Trophoblast cell (in vitro differentiated cells and primary cell): ENCODE results near the gene LUM.
A peak's percentile ranks its signal among the peaks of the same experiment; 100 is the strongest.

Experiments
- DNase-seq, 2 donors: peaks; one replicate each; pipeline ENCODE4 v3.0.0-alpha.2; 2016
- H2AFZ ChIP-seq: 2 replicates; pipeline ENCODE4 v1.6.1; 2013; ENCODE audit warnings: low read length, moderate library complexity, mild to moderate bottlenecking; ENCODE audit not compliant: insufficient read depth, poor library complexity
- H2AK5ac ChIP-seq: 2 replicates; pipeline ENCODE4 v1.6.1; 2013; ENCODE audit warnings: mild to moderate bottlenecking, low read length
- H2BK120ac ChIP-seq: 2 replicates; pipeline ENCODE4 v1.6.1; 2013; ENCODE audit warnings: low read length, mild to moderate bottlenecking, moderate library complexity; ENCODE audit not compliant: insufficient read depth, poor library complexity
- H2BK12ac ChIP-seq: 2 replicates; pipeline ENCODE4 v1.6.1; 2013; ENCODE audit warnings: mild to moderate bottlenecking, low read length, moderate library complexity
- H2BK5ac ChIP-seq: 2 replicates; pipeline ENCODE4 v1.6.1; 2013; ENCODE audit warnings: low read length, low read depth, moderate library complexity, mild to moderate bottlenecking; ENCODE audit not compliant: poor library complexity
- H3K14ac ChIP-seq: 2 replicates; pipeline ENCODE4 v1.6.1; 2013; ENCODE audit warnings: mild to moderate bottlenecking, low read length
- H3K18ac ChIP-seq: 2 replicates; pipeline ENCODE4 v1.6.1; 2013; ENCODE audit warnings: mild to moderate bottlenecking, low read length
- H3K23ac ChIP-seq: 2 replicates; pipeline ENCODE4 v1.6.1; 2013; ENCODE audit warnings: low read length
- H3K27ac ChIP-seq: 2 replicates; pipeline ENCODE4 v1.5.1; 2013; ENCODE audit warnings: low read depth, mild to moderate bottlenecking, inconsistent platforms, low read length, moderate library complexity
- H3K27me3 ChIP-seq: 2 replicates; pipeline ENCODE4 v1.6.1; 2013; ENCODE audit warnings: inconsistent platforms, mild to moderate bottlenecking, low read length, moderate library complexity; ENCODE audit not compliant: insufficient read depth
- H3K36me3 ChIP-seq, 2 experiments: 1 replicate in 1 of 2; 2 replicates in 1 of 2; pipeline ENCODE4 v1.6.1; 2013; ENCODE audit warnings: low read length in 2 of 2, mild to moderate bottlenecking in 2 of 2, moderate library complexity in 1 of 2; ENCODE audit not compliant: insufficient read depth in 2 of 2, control insufficient read depth in 1 of 2
- H3K4ac ChIP-seq: 2 replicates; pipeline ENCODE4 v1.6.1; 2013; ENCODE audit warnings: low read depth, mild to moderate bottlenecking, low read length, moderate library complexity
- H3K4me1 ChIP-seq, 2 experiments: 1 replicate in 1 of 2; 2 replicates in 1 of 2; pipeline ENCODE4 v1.6.1; 2013; ENCODE audit warnings: low read length in 2 of 2, mild to moderate bottlenecking in 2 of 2, moderate library complexity in 1 of 2; ENCODE audit not compliant: insufficient read depth in 2 of 2, control insufficient read depth in 1 of 2
- H3K4me2 ChIP-seq: 2 replicates; pipeline ENCODE4 v1.6.1; 2013; ENCODE audit warnings: inconsistent platforms, mild to moderate bottlenecking, low read length, moderate library complexity
- H3K4me3 ChIP-seq: 2 replicates; pipeline ENCODE4 v1.5.1; 2013; ENCODE audit warnings: mild to moderate bottlenecking, low read depth, low read length, inconsistent platforms
- H3K79me1 ChIP-seq: one replicate; pipeline ENCODE4 v1.6.1; 2013; ENCODE audit warnings: low read length
- H3K79me2 ChIP-seq: 2 replicates; pipeline ENCODE4 v1.6.1; 2013; ENCODE audit warnings: low read length, mild to moderate bottlenecking; ENCODE audit not compliant: control insufficient read depth, insufficient read depth, poor library complexity
- H3K9ac ChIP-seq: 2 replicates; pipeline ENCODE4 v1.6.1; 2013; ENCODE audit warnings: mild to moderate bottlenecking, low read length
- H3K9me3 ChIP-seq: 2 replicates; pipeline ENCODE4 v1.6.1; 2013; ENCODE audit warnings: low read depth, mild to moderate bottlenecking, control low read depth, inconsistent platforms, low read length; ENCODE audit not compliant: insufficient read depth
- H4K12ac ChIP-seq: 2 replicates; pipeline ENCODE4 v1.6.1; 2013; ENCODE audit warnings: low read depth, mild to moderate bottlenecking, low read length, moderate library complexity
- H4K8ac ChIP-seq: 2 replicates; pipeline ENCODE4 v1.6.1; 2013; ENCODE audit warnings: low read depth, mild to moderate bottlenecking, low read length, moderate library complexity
- H4K91ac ChIP-seq: one replicate; pipeline ENCODE4 v1.6.1; 2013; ENCODE audit warnings: low read depth, mild to moderate bottlenecking, low read length, moderate library complexity
- WGBS: extraction: QIAGEN DNeasy Blood & Tissue Kit; methylation state at CpG from one replicate; pipeline ENCODE4 v1.1.7; 2013; ENCODE audit warnings: missing lambda C conversion rate; ENCODE audit not compliant: insufficient read length, insufficient coverage; ENCODE audit errors: extremely low coverage; 5-methylcytosine and 5-hydroxymethylcytosine counted together

LUM gene

DNA sequence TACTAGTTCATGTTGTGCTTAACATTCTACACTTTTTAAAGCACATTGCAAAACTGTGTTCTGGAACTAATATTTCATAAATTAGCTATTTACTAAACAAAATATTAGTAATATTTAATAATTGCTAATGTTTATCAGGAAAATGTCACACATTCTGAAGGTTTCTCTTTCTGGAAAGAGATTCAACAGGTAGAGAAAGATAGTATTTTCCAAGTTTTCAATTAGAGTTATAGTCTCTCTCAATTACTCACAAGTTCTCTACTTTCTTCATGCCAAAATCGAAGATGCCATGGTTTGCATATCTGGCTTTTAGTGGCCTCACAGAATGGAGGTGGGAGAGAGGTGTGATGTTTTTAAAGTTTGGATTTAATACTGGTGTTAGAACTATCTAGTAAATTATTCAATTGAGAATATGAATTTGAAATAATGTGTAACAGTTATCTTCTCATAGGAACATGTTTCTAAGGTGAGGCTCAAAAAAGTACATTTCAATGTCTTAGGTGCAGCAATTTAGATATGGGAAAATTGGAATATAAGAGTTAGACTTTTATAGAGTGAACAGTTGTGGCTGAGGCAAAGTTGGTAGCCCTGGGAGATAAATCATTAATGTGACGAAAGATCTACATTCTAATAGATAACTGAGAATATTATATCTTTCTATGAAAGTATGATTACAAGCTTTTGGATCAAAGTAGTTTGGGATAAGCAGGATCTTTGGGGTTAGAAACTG lies 1.5 kb downstream of the LUM start:
- DNase-seq = no peak
- no peak overlapping the region for H4K12ac ChIP-seq
- H3K18ac ChIP-seq = no peak overlapping the region
- H3K4me3 ChIP-seq = no peak overlapping the region
- no peaks in the 10 kb centered on the region for H3K9me3 ChIP-seq
- no peak overlapping the region for H4K91ac ChIP-seq
- H3K9ac ChIP-seq = no peak overlapping the region
- no peak overlapping the region for H2BK12ac ChIP-seq
- WGBS = no CpG with 5 or more reads among the region's 2 CpGs
- H3K4ac ChIP-seq = no peak overlapping the region
- H2BK120ac ChIP-seq = no peak overlapping the region
- no peak overlapping the region for H3K23ac ChIP-seq
- peaks cover 4% of the 10 kb centered on the region for H3K79me2 ChIP-seq
- H3K79me1 ChIP-seq = peaks cover 10% of the 10 kb centered on the region
- no peak overlapping the region for H3K14ac ChIP-seq
- peaks cover 7 to 8% of the 10 kb centered on the region in 2 experiments for H3K36me3 ChIP-seq
- no peak overlapping the region for H2AK5ac ChIP-seq
- peak overlapping the region; percentile 86 for H3K27ac ChIP-seq
- peak overlapping the region; percentile 65 for H3K4me2 ChIP-seq
- H4K8ac ChIP-seq = no peak overlapping the region
- H2BK5ac ChIP-seq = no peak overlapping the region
- no peaks in the 10 kb centered on the region for H3K27me3 ChIP-seq
- no peak overlapping the region for H2AFZ ChIP-seq
- H3K4me1 ChIP-seq = peaks cover 3 to 14% of the 10 kb centered on the region in 2 experiments

DNA sequence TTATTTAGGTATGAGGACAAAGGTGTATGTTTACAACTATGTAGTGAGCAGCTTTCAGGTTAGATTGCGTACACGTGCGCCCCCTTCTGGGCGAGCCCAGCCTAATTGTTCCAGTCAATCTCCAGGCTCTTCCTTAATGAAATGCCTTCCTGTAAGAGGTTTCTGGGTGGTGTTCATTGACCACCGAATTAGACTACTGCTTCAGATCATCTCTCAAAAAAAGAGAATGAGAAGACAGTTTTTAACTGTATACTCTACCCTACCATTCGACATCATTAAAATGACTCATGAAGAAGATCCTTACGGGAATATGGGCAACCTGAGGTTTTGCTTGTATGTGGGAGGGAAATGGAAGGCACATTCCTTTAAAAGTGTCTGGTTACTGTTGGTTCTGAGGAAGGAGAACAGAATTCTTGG lies 2.1 kb downstream of the LUM start:
- Histone ChIP-seq H3K4me2 (peak overlapping the region; percentile 14), H4K12ac (no peak overlapping the region), H4K8ac (no peak overlapping the region), H3K9me3 (no peaks in the 10 kb centered on the region), H3K14ac (no peak overlapping the region), H3K23ac (no peak overlapping the region), H3K79me2 (peaks cover 4% of the 10 kb centered on the region), H3K9ac (no peak overlapping the region), H3K27me3 (no peaks in the 10 kb centered on the region), H3K79me1 (peaks cover 10% of the 10 kb centered on the region), H2AFZ (no peak overlapping the region), H3K18ac (no peak overlapping the region), H3K4me3 (no peak overlapping the region), H2BK12ac (no peak overlapping the region), H2AK5ac (no peak overlapping the region), H2BK5ac (no peak overlapping the region), H3K36me3 (peaks cover 7 to 8% of the 10 kb centered on the region in 2 experiments), H3K4ac (no peak overlapping the region), H3K27ac (peak overlapping the region; percentile 86), H3K4me1 (peaks cover 3 to 14% of the 10 kb centered on the region in 2 experiments), H4K91ac (no peak overlapping the region), H2BK120ac (no peak overlapping the region)
- no CpG with 5 or more reads among the region's 7 CpGs for WGBS
- peak; percentile 71 to 88 for DNase-seq

GRCh38 chr12:91108196-91108755 lies 3.0 kb downstream of the LUM start:
- Histone ChIP-seq H2BK12ac (no peak overlapping the region), H3K27me3 (no peaks in the 10 kb centered on the region), H3K4me1 (peaks cover 3 to 12% of the 10 kb centered on the region in 2 experiments), H3K36me3 (peaks cover 7 to 9% of the 10 kb centered on the region in 2 experiments), H2AK5ac (no peak overlapping the region), H3K4me2 (peak overlapping the region; percentile 32), H3K18ac (no peak overlapping the region), H2BK120ac (no peak overlapping the region), H2AFZ (no peak overlapping the region), H3K14ac (no peak overlapping the region), H3K4ac (no peak overlapping the region), H3K27ac (peak overlapping the region; percentile 96), H2BK5ac (peak overlapping the region; percentile 24), H4K8ac (no peak overlapping the region), H3K23ac (no peak overlapping the region), H3K9ac (no peak overlapping the region), H4K12ac (no peak overlapping the region), H3K79me1 (peaks cover 10% of the 10 kb centered on the region), H4K91ac (peak overlapping the region; percentile 38), H3K4me3 (no peak overlapping the region), H3K9me3 (no peaks in the 10 kb centered on the region), H3K79me2 (peaks cover 4% of the 10 kb centered on the region)
- WGBS = no CpG with 5 or more reads among the region's 5 CpGs
- peak; percentile 80 to 95 for DNase-seq

GRCh38 chr12:91106283-91106682 lies 5.0 kb downstream of the LUM start:
- peaks cover 7 to 11% of the 10 kb centered on the region in 2 experiments for H3K36me3 ChIP-seq
- peaks cover 10% of the 10 kb centered on the region for H3K79me1 ChIP-seq
- no peak overlapping the region for H2BK12ac ChIP-seq
- H3K23ac ChIP-seq = no peak overlapping the region
- H3K9me3 ChIP-seq = no peaks in the 10 kb centered on the region
- DNase-seq = no peak
- H2BK120ac ChIP-seq = no peak overlapping the region
- no peak overlapping the region for H3K18ac ChIP-seq
- peaks cover 4% of the 10 kb centered on the region for H3K79me2 ChIP-seq
- no peak overlapping the region for H4K91ac ChIP-seq
- H4K8ac ChIP-seq = no peak overlapping the region
- H3K4me2 ChIP-seq = peak overlapping the region; percentile 40
- H3K27me3 ChIP-seq = no peaks in the 10 kb centered on the region
- H3K14ac ChIP-seq = no peak overlapping the region
- no peak overlapping the region for H3K9ac ChIP-seq
- H4K12ac ChIP-seq = no peak overlapping the region
- no peak overlapping the region for H2AK5ac ChIP-seq
- H2BK5ac ChIP-seq = no peak overlapping the region
- H3K27ac ChIP-seq = no peak overlapping the region
- H3K4me3 ChIP-seq = no peak overlapping the region
- peaks cover 3 to 12% of the 10 kb centered on the region in 2 experiments for H3K4me1 ChIP-seq
- H2AFZ ChIP-seq = no peak overlapping the region
- no peak overlapping the region for H3K4ac ChIP-seq
